Measurements from ENCODE around the gene VMP1.
"Not testable (repeated sequence)": the region's sequence is repeated elsewhere in the genome, so short reads cannot be mapped to it uniquely, and the experiment has no call there.

VMP1 gene

GRCh38 chr17:59755069-59755468, 47.6 kb downstream of the VMP1 start:
- DNase-seq (ENCODE audit: low read depth in 2 of 2), result not testable (repeated sequence)

- no peak for DNase-seq (ENCODE audit: low read depth in 2 of 2)
Observed at GRCh38 chr17:59756236-59756818, 48.9 kb downstream of the VMP1 start.

- no peak for DNase-seq (ENCODE audit: low read depth in 2 of 2)
Observed at GRCh38 chr17:59757043-59757442, 49.6 kb downstream of the VMP1 start.

GRCh38 chr17:59757470-59757869, 50.0 kb downstream of the VMP1 start:
- no peak for DNase-seq (ENCODE audit: low read depth in 2 of 2)

- DNase-seq (ENCODE audit: low read depth in 2 of 2), result no peak
Observed at GRCh38 chr17:59757881-59758385, 50.5 kb downstream of the VMP1 start.

- DNase-seq (ENCODE audit: low read depth in 2 of 2), result not testable (repeated sequence)
Observed at GRCh38 chr17:59758998-59759651, 51.7 kb downstream of the VMP1 start.

- DNase-seq (ENCODE audit: low read depth in 2 of 2), result no peak
Observed at GRCh38 chr17:59760160-59760559, 52.7 kb downstream of the VMP1 start.

GRCh38 chr17:59761385-59762048, 54.1 kb downstream of the VMP1 start:
- no peak for DNase-seq (ENCODE audit: low read depth in 2 of 2)

GRCh38 chr17:59762049-59762823, 54.8 kb downstream of the VMP1 start:
- no peak for DNase-seq (ENCODE audit: low read depth in 2 of 2)

GRCh38 chr17:59762824-59763374, 55.4 kb downstream of the VMP1 start:
- no peak for DNase-seq (ENCODE audit: low read depth in 2 of 2)

GRCh38 chr17:59763861-59764260, 56.4 kb downstream of the VMP1 start:
- DNase-seq (ENCODE audit: low read depth in 2 of 2), result no peak

GRCh38 chr17:59764292-59764741, 56.9 kb downstream of the VMP1 start:
- DNase-seq (ENCODE audit: low read depth in 2 of 2), result no peak

GRCh38 chr17:59765038-59765437, 57.6 kb downstream of the VMP1 start:
- no peak for DNase-seq (ENCODE audit: low read depth in 2 of 2)

GRCh38 chr17:59766491-59766890, 59.0 kb downstream of the VMP1 start:
- no peak for DNase-seq (ENCODE audit: low read depth in 2 of 2)

- DNase-seq (ENCODE audit: low read depth in 2 of 2), result no peak
Observed at GRCh38 chr17:59767176-59767575, 59.7 kb downstream of the VMP1 start.

GRCh38 chr17:59769887-59770286, 62.4 kb downstream of the VMP1 start:
- DNase-seq (ENCODE audit: low read depth in 2 of 2), result no peak

- DNase-seq (ENCODE audit: low read depth in 2 of 2), result no peak
Observed at GRCh38 chr17:59771093-59771492, 63.6 kb downstream of the VMP1 start.

GRCh38 chr17:59775786-59776350, 68.4 kb downstream of the VMP1 start:
- DNase-seq (ENCODE audit: low read depth in 2 of 2), result no peak

- no peak for DNase-seq (ENCODE audit: low read depth in 2 of 2)
Observed at GRCh38 chr17:59776577-59776976, 69.1 kb downstream of the VMP1 start.

GRCh38 chr17:59777033-59777432, 69.6 kb downstream of the VMP1 start:
- no peak for DNase-seq (ENCODE audit: low read depth in 2 of 2)

GRCh38 chr17:59778996-59779395, 71.5 kb downstream of the VMP1 start:
- no peak for DNase-seq (ENCODE audit: low read depth in 2 of 2)

- no peak for DNase-seq (ENCODE audit: low read depth in 2 of 2)
Observed at GRCh38 chr17:59779521-59779920, 72.1 kb downstream of the VMP1 start.
